Activated CD8-positive, alpha-beta T cell treated with anti-CD3 and anti-CD28 coated beads for 36 hours (primary cell): ENCODE data around the gene BCL7A. TPM values are rescaled to one million over a fixed set of nuclear protein-coding genes. Genes with fewer than 3 reads are reported as not detected.

Experiments
- ATAC-seq: fragments of 200-7000 bp; cut with Tn5 transposase; one replicate; pipeline ENCODE4 v1.10.0; 2021; ENCODE audit warnings: mild to moderate bottlenecking, moderate library complexity
- CTCF ChIA-PET: fragments of 350-600 bp; sonication (Branson Sonifier 250); formaldehyde crosslinking; loops from one replicate; lab custom pipeline; 2021; ENCODE audit warnings: antibody characterized with exemption; lab: Charles Lee
- POLR2A ChIA-PET: fragments of 350-600 bp; sonication (Branson Sonifier 250); formaldehyde crosslinking; loops from one replicate; lab custom pipeline; 2021; ENCODE audit warnings: antibody characterized with exemption; lab: Charles Lee
- DNase-seq: peaks from one replicate; pipeline ENCODE4 v3.0.0-alpha.2; 2020
- H3K27ac Mint-ChIP-seq: one replicate; pipeline ENCODE4 v1.8.0; 2021; ENCODE audit warnings: mild to moderate bottlenecking, mixed read lengths
- H3K27me3 Mint-ChIP-seq: one replicate; pipeline ENCODE4 v1.8.0; 2021; ENCODE audit warnings: mixed read lengths
- H3K36me3 Mint-ChIP-seq: one replicate; pipeline ENCODE4 v1.8.0; 2021; ENCODE audit warnings: low read depth, mixed read lengths
- H3K4me1 Mint-ChIP-seq: one replicate; pipeline ENCODE4 v1.8.0; 2021; ENCODE audit warnings: low read depth, mixed read lengths
- H3K4me3 Mint-ChIP-seq: one replicate; pipeline ENCODE4 v1.8.0; 2021; ENCODE audit warnings: mild to moderate bottlenecking, moderate library complexity, mixed read lengths
- H3K9me3 Mint-ChIP-seq: one replicate; pipeline ENCODE4 v1.8.0; 2021; ENCODE audit warnings: mixed read lengths
- CTCF ChIP-seq: fragments of 200-600 bp; IDR thresholded peaks from one replicate; pipeline ENCODE4 v1.8.0; 2022; ENCODE audit warnings: antibody characterized with exemption, mild to moderate bottlenecking
- intact Hi-C: fragments of 100-400 bp; cut with micrococcal nuclease; formaldehyde crosslinking; loops from one replicate; pipeline ENCODE4 v1.10.0; 2022
- total RNA-seq, 2 experiments: library from RNA; stranded (reverse); gene quantifications; one replicate each; pipeline ENCODE4 v1.2.3, GENCODE V29; 2021

The BCL7A gene
- total RNA-seq, 2 experiments from 2014 or later, result 6.7 to 7.3 TPM

- H3K27me3 Mint-ChIP-seq, result peaks cover 13% of the 10 kb centered on the region
- POLR2A ChIA-PET, result interaction anchor here (0.9 to 1.4 kb wide), 5 partner anchors 9 to 42 kb away, joined by 3 to 5 read pairs (median 4); no protein-coding TSS in a partner anchor
- ATAC-seq (no peak), DNase-seq (no peak)
- intact Hi-C loops, result no loop called here
- H3K27ac Mint-ChIP-seq, result peak overlapping the region; percentile 71
- peaks cover 11% of the 10 kb centered on the region for H3K4me1 Mint-ChIP-seq
- H3K9me3 Mint-ChIP-seq, result peaks cover 2% of the 10 kb centered on the region
- no peak for TF ChIP-seq CTCF
- peak overlapping the region; percentile 81 for H3K4me3 Mint-ChIP-seq
- CTCF ChIA-PET, result interaction anchor here (0.7 to 1.8 kb wide), 7 partner anchors 11 to 227 kb away, joined by 3 to 8 read pairs (median 3); partner anchors contain the start of genes CFAP251, PSMD9 and RHOF
- peaks cover 2% of the 10 kb centered on the region for H3K36me3 Mint-ChIP-seq
Measured at GRCh38 chr12:122020795-122021192, 890 bp upstream of the BCL7A start.

- Mint-ChIP-seq H3K27me3 (peaks cover 13% of the 10 kb centered on the region), H3K4me3 (peak overlapping the region; percentile 92), H3K27ac (peak overlapping the region; percentile 71), H3K36me3 (peaks cover 2% of the 10 kb centered on the region), H3K9me3 (peaks cover 2% of the 10 kb centered on the region), H3K4me1 (peaks cover 11% of the 10 kb centered on the region)
- intact Hi-C loops, result no loop called here
- TF ChIP-seq CTCF, result no peak
- POLR2A ChIA-PET, result interaction anchor here (0.9 to 1.4 kb wide), 5 partner anchors 9 to 42 kb away, joined by 3 to 5 read pairs (median 4); no protein-coding TSS in a partner anchor
- CTCF ChIA-PET, result interaction anchor here (0.7 to 1.8 kb wide), 7 partner anchors 10 to 227 kb away, joined by 3 to 8 read pairs (median 3); partner anchors contain the start of genes CFAP251, PSMD9 and RHOF
- DNase-seq (peak; percentile 35), ATAC-seq (no peak)
Measured at GRCh38 chr12:122021193-122021821, 377 bp upstream of the BCL7A start.

- ChIA-PET CTCF (interaction anchor here (1.1 to 1.9 kb wide), 4 partner anchors 10 to 229 kb away, joined by 3 to 5 read pairs (median 4); partner anchors contain the start of genes CFAP251 and RHOF), POLR2A (interaction anchor here (0.6 to 2.3 kb wide), 6 partner anchors 16 to 114 kb away, joined by 3 to 11 read pairs (median 4); no protein-coding TSS in a partner anchor)
- DNase-seq, result peak; percentile 51
- Mint-ChIP-seq H3K36me3 (peaks cover 2% of the 10 kb centered on the region), H3K4me1 (peaks cover 11% of the 10 kb centered on the region), H3K4me3 (peak overlapping the region; percentile 80), H3K27ac (peak overlapping the region; percentile 72), H3K27me3 (peaks cover 13% of the 10 kb centered on the region), H3K9me3 (peaks cover 2% of the 10 kb centered on the region)
- no peak for TF ChIP-seq CTCF
- intact Hi-C loops, result no loop called here
- ATAC-seq, result peak; percentile 27
Measured at GRCh38 chr12:122022393-122023338, 982 bp downstream of the BCL7A start.

GRCh38 chr12:122023339-122024131 lies 1.9 kb downstream of the BCL7A start:
- POLR2A ChIA-PET, result interaction anchor here (0.6 to 2.3 kb wide), 6 partner anchors 17 to 115 kb away, joined by 3 to 11 read pairs (median 4); no protein-coding TSS in a partner anchor
- Mint-ChIP-seq H3K27ac (peak overlapping the region; percentile 72), H3K36me3 (peaks cover 2% of the 10 kb centered on the region), H3K9me3 (peaks cover under 1% of the 10 kb centered on the region), H3K27me3 (peaks cover 13% of the 10 kb centered on the region), H3K4me1 (peaks cover 16% of the 10 kb centered on the region), H3K4me3 (peak overlapping the region; percentile 80)
- DNase-seq, result peak; percentile 69
- peak; percentile 21 for ATAC-seq
- CTCF ChIA-PET, result interaction anchor here (1.1 to 1.9 kb wide), 4 partner anchors 9 to 230 kb away, joined by 3 to 5 read pairs (median 4); partner anchors contain the start of genes CFAP251 and RHOF
- intact Hi-C loops, result no loop called here
- no peak for TF ChIP-seq CTCF
